Measurements from ENCODE around the gene C9orf57. TPM values are rescaled to one million over a fixed set of nuclear protein-coding genes. Genes with fewer than 3 reads are reported as not detected.

C9orf57 gene
- total RNA-seq, 1 donor from 2014 or later: not detected

DNA sequence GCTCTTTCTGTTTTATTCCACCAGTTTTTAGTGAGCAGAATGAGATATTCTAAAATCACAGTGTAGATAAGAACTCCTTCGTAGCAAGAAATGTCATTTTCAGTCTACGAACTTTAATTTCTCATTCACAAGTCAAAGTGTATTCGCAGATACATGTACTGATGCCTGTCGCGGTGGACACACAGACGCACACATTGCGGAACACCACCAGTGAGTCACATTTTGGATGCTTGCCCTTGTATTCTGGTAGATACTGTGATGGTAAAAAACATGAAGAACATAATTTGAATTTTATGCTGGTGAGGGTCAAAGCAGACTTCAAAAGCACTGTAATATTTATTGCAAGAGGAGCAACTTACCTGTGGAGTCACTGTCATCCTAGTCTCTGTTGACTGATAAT is 4.7 kb upstream of the C9orf57 start:
- H3K4me1 ChIP-seq: no peaks in the 10 kb centered on the region
- no peak overlapping the region for H3K4me3 ChIP-seq
- DNase-seq: no peak
- no peaks in the 10 kb centered on the region for H3K36me3 ChIP-seq
- no peaks in the 10 kb centered on the region for H3K27me3 ChIP-seq (ENCODE audit: low read depth)
- intact Hi-C loops (cut with micrococcal nuclease): no loop called here
- peaks cover 9% of the 10 kb centered on the region for H3K9me3 ChIP-seq (replicated peaks)
- no peak overlapping the region for H3K27ac ChIP-seq (replicated peaks)
- TF ChIP-seq CTCF (IDR thresholded peaks at IDR 0.05; ENCODE audit: borderline replicate concordance): no peak

GRCh38 chr9:72052122-72052521 is 8.3 kb downstream of the C9orf57 start:
- H3K36me3 ChIP-seq: no peaks in the 10 kb centered on the region
- H3K27ac ChIP-seq (replicated peaks): no peak overlapping the region
- intact Hi-C loops (cut with micrococcal nuclease): no loop called here
- no peaks in the 10 kb centered on the region for H3K27me3 ChIP-seq (ENCODE audit: low read depth)
- H3K4me3 ChIP-seq: no peak overlapping the region
- no peak for TF ChIP-seq CTCF (IDR thresholded peaks at IDR 0.05; ENCODE audit: borderline replicate concordance)
- no peaks in the 10 kb centered on the region for H3K4me1 ChIP-seq
- no peak for DNase-seq
- no peaks in the 10 kb centered on the region for H3K9me3 ChIP-seq (replicated peaks)

- H3K4me3 ChIP-seq: no peak overlapping the region
- intact Hi-C loops (cut with micrococcal nuclease): no loop called here
- H3K4me1 ChIP-seq: no peaks in the 10 kb centered on the region
- no peaks in the 10 kb centered on the region for H3K36me3 ChIP-seq
- H3K9me3 ChIP-seq (replicated peaks): no peaks in the 10 kb centered on the region
- no peak for DNase-seq
- H3K27me3 ChIP-seq (ENCODE audit: low read depth): no peaks in the 10 kb centered on the region
- no peak for TF ChIP-seq CTCF (IDR thresholded peaks at IDR 0.05; ENCODE audit: borderline replicate concordance)
- H3K27ac ChIP-seq (replicated peaks): no peak overlapping the region
Measured at GRCh38 chr9:72048850-72049249, 11.6 kb downstream of the C9orf57 start.

GRCh38 chr9:72046630-72047456 is 13.6 kb downstream of the C9orf57 start:
- Histone ChIP-seq H3K27me3 (ENCODE audit: low read depth) (no peaks in the 10 kb centered on the region), H3K36me3 (no peaks in the 10 kb centered on the region), H3K27ac (replicated peaks) (no peak overlapping the region), H3K9me3 (replicated peaks) (no peaks in the 10 kb centered on the region), H3K4me3 (no peak overlapping the region), H3K4me1 (peaks cover 4% of the 10 kb centered on the region)
- intact Hi-C loops (cut with micrococcal nuclease): no loop called here
- DNase-seq: no peak
- TF ChIP-seq CTCF (IDR thresholded peaks at IDR 0.05; ENCODE audit: borderline replicate concordance): no peak

GRCh38 chr9:72044095-72044494 is 16.3 kb downstream of the C9orf57 start:
- intact Hi-C loops (cut with micrococcal nuclease): no loop called here
- Histone ChIP-seq H3K4me3 (no peak overlapping the region), H3K4me1 (peaks cover 10% of the 10 kb centered on the region), H3K27me3 (ENCODE audit: low read depth) (no peaks in the 10 kb centered on the region), H3K36me3 (no peaks in the 10 kb centered on the region), H3K27ac (replicated peaks) (no peak overlapping the region), H3K9me3 (replicated peaks) (no peaks in the 10 kb centered on the region)
- TF ChIP-seq CTCF (IDR thresholded peaks at IDR 0.05; ENCODE audit: borderline replicate concordance): no peak
- no peak for DNase-seq
